ENCODE data around the gene ARMC6. TPM values are rescaled to one million over a fixed set of nuclear protein-coding genes. Genes with fewer than 3 reads are reported as not detected.
"Not testable (repeated sequence)": the region's sequence is repeated elsewhere in the genome, so short reads cannot be mapped to it uniquely, and the experiment has no call there.

Gene ARMC6
- total RNA-seq, 2 donors from 2014 or later = 19.6 to 44.4 TPM

- Mint-ChIP-seq H3K36me3 (ENCODE audit: low read depth) (peaks cover 80% of the 10 kb centered on the region), H3K4me3 (no peak overlapping the region), H3K27ac (peak overlapping the region; percentile 37), H3K9me3 (no peaks in the 10 kb centered on the region), H3K27me3 (no peaks in the 10 kb centered on the region), H3K4me1 (peaks cover 15% of the 10 kb centered on the region)
- no peak for ATAC-seq (replicated peaks)
These were observed 34.2 kb upstream of the ARMC6 start for GRCh38 chr19:18999016-18999758.

- no peaks in the 10 kb centered on the region for H3K27me3 Mint-ChIP-seq
- no peaks in the 10 kb centered on the region for H3K9me3 Mint-ChIP-seq
- H3K4me3 Mint-ChIP-seq = no peak overlapping the region
- peaks cover 80% of the 10 kb centered on the region for H3K36me3 Mint-ChIP-seq (ENCODE audit: low read depth)
- no peak for ATAC-seq (replicated peaks)
- peaks cover 15% of the 10 kb centered on the region for H3K4me1 Mint-ChIP-seq
- peak overlapping the region; percentile 5 for H3K27ac Mint-ChIP-seq
These were observed 33.3 kb upstream of the ARMC6 start for GRCh38 chr19:18999896-19000620.

- Mint-ChIP-seq H3K36me3 (ENCODE audit: low read depth) (peaks cover 91% of the 10 kb centered on the region), H3K27me3 (no peaks in the 10 kb centered on the region), H3K4me3 (no peak overlapping the region), H3K9me3 (no peaks in the 10 kb centered on the region), H3K27ac (no peak overlapping the region), H3K4me1 (peaks cover 8% of the 10 kb centered on the region)
- no peak for ATAC-seq (replicated peaks)
These were observed 29.3 kb upstream of the ARMC6 start for GRCh38 chr19:19004144-19004543.

- Mint-ChIP-seq H3K36me3 (ENCODE audit: low read depth) (peaks cover 97% of the 10 kb centered on the region), H3K4me3 (no peak overlapping the region), H3K4me1 (no peaks in the 10 kb centered on the region), H3K9me3 (no peaks in the 10 kb centered on the region), H3K27me3 (no peaks in the 10 kb centered on the region), H3K27ac (no peak overlapping the region)
- no peak for ATAC-seq (replicated peaks)
These were observed 27.2 kb upstream of the ARMC6 start for GRCh38 chr19:19006213-19006612.

GRCh38 chr19:19009951-19010350, 23.5 kb upstream of the ARMC6 start:
- Mint-ChIP-seq H3K27ac (no peak overlapping the region), H3K4me3 (no peak overlapping the region), H3K36me3 (ENCODE audit: low read depth) (peaks cover 98% of the 10 kb centered on the region), H3K27me3 (no peaks in the 10 kb centered on the region), H3K4me1 (peaks cover 4% of the 10 kb centered on the region), H3K9me3 (no peaks in the 10 kb centered on the region)
- ATAC-seq (replicated peaks) = no peak

GRCh38 chr19:19010551-19010950, 22.9 kb upstream of the ARMC6 start:
- Mint-ChIP-seq H3K27ac (peak overlapping the region; percentile 10), H3K27me3 (no peaks in the 10 kb centered on the region), H3K4me1 (peaks cover 4% of the 10 kb centered on the region), H3K9me3 (no peaks in the 10 kb centered on the region), H3K4me3 (no peak overlapping the region), H3K36me3 (ENCODE audit: low read depth) (peaks cover 96% of the 10 kb centered on the region)
- ATAC-seq (replicated peaks) = no peak

GRCh38 chr19:19021115-19021514, 12.3 kb upstream of the ARMC6 start:
- Mint-ChIP-seq H3K4me1 (peaks cover 13% of the 10 kb centered on the region), H3K36me3 (ENCODE audit: low read depth) (peaks cover 88% of the 10 kb centered on the region)

GRCh38 chr19:19022380-19022961, 10.9 kb upstream of the ARMC6 start:
- Mint-ChIP-seq H3K27ac (peak overlapping the region; percentile 6), H3K36me3 (ENCODE audit: low read depth) (peaks cover 88% of the 10 kb centered on the region), H3K4me1 (peaks cover 22% of the 10 kb centered on the region), H3K9me3 (no peaks in the 10 kb centered on the region), H3K27me3 (no peaks in the 10 kb centered on the region), H3K4me3 (no peak overlapping the region)
- no peak for ATAC-seq (replicated peaks)

More at GRCh38 chr19:19021115-19021514, 12.3 kb upstream of the ARMC6 start:
- Mint-ChIP-seq H3K4me3 (no peak overlapping the region), H3K9me3 (no peaks in the 10 kb centered on the region), H3K27ac (no peak overlapping the region), H3K27me3 (no peaks in the 10 kb centered on the region)
- ATAC-seq (replicated peaks) = no peak

- Mint-ChIP-seq H3K4me1 (peaks cover 22% of the 10 kb centered on the region), H3K36me3 (ENCODE audit: low read depth) (peaks cover 89% of the 10 kb centered on the region), H3K27ac (peak overlapping the region; percentile 16)
- H3K9me3 Mint-ChIP-seq; H3K27me3 Mint-ChIP-seq; H3K4me3 Mint-ChIP-seq; ATAC-seq (replicated peaks): not testable (repeated sequence)
These were observed 10.0 kb upstream of the ARMC6 start for GRCh38 chr19:19023376-19023775.

- H3K9me3 Mint-ChIP-seq = no peaks in the 10 kb centered on the region
- peaks cover 100% of the 10 kb centered on the region for H3K36me3 Mint-ChIP-seq (ENCODE audit: low read depth)
- H3K4me1 Mint-ChIP-seq = peaks cover 22% of the 10 kb centered on the region
- no peak overlapping the region for H3K4me3 Mint-ChIP-seq
- ATAC-seq (replicated peaks) = no peak
- peak overlapping the region; percentile 33 for H3K27ac Mint-ChIP-seq
- no peaks in the 10 kb centered on the region for H3K27me3 Mint-ChIP-seq
These were observed 7.5 kb upstream of the ARMC6 start for GRCh38 chr19:19025861-19026260.

GRCh38 chr19:19026299-19026971, 7.0 kb upstream of the ARMC6 start:
- Mint-ChIP-seq H3K36me3 (ENCODE audit: low read depth) (peaks cover 100% of the 10 kb centered on the region), H3K9me3 (no peaks in the 10 kb centered on the region), H3K27me3 (no peaks in the 10 kb centered on the region), H3K4me3 (no peak overlapping the region), H3K4me1 (peaks cover 18% of the 10 kb centered on the region), H3K27ac (no peak overlapping the region)
- no peak for ATAC-seq (replicated peaks)

- no peaks in the 10 kb centered on the region for H3K9me3 Mint-ChIP-seq
- no peak for ATAC-seq (replicated peaks)
These were observed 6.2 kb upstream of the ARMC6 start for GRCh38 chr19:19027228-19027627.

GRCh38 chr19:19028526-19028925, 4.9 kb upstream of the ARMC6 start:
- Mint-ChIP-seq H3K27ac (no peak overlapping the region), H3K36me3 (ENCODE audit: low read depth) (peaks cover 92% of the 10 kb centered on the region), H3K4me3 (no peak overlapping the region), H3K27me3 (no peaks in the 10 kb centered on the region), H3K9me3 (no peaks in the 10 kb centered on the region), H3K4me1 (peaks cover 14% of the 10 kb centered on the region)
- ATAC-seq (replicated peaks) = no peak

More at GRCh38 chr19:19027228-19027627, 6.2 kb upstream of the ARMC6 start:
- peaks cover 100% of the 10 kb centered on the region for H3K36me3 Mint-ChIP-seq (ENCODE audit: low read depth)
- H3K27me3 Mint-ChIP-seq = no peaks in the 10 kb centered on the region
- H3K4me3 Mint-ChIP-seq = no peak overlapping the region
- peaks cover 17% of the 10 kb centered on the region for H3K4me1 Mint-ChIP-seq
- no peak overlapping the region for H3K27ac Mint-ChIP-seq

- Mint-ChIP-seq H3K4me3 (peak overlapping the region; percentile 87), H3K27ac (peak overlapping the region; percentile 93), H3K36me3 (ENCODE audit: low read depth) (peaks cover 76% of the 10 kb centered on the region), H3K4me1 (peaks cover 20% of the 10 kb centered on the region), H3K27me3 (no peaks in the 10 kb centered on the region), H3K9me3 (no peaks in the 10 kb centered on the region)
- no peak for ATAC-seq (replicated peaks)
These were observed 1.5 kb upstream of the ARMC6 start for GRCh38 chr19:19031891-19032290.

Data from activated T-helper 17 cell treated with anti-CD3 and anti-CD28 coated beads, Interleukin-2, amount 50 U/mL, for 72 hours (primary cell).